Hepatocyte (in vitro differentiated cells): ENCODE measurements around the gene GPRC5C. TPM values are rescaled to one million over a fixed set of nuclear protein-coding genes. Genes with fewer than 3 reads are reported as not detected.
A peak's percentile ranks its signal among the peaks of the same experiment; 100 is the strongest.

Source experiments
- DNase-seq: peaks from one replicate; pipeline ENCODE4 v3.0.0-alpha.2; 2016; ENCODE audit warnings: low spot score
- H2AFZ ChIP-seq: fragments of 200-600 bp; sonication (generic); 2 replicates; pipeline ENCODE4 v1.6.0; 2016; ENCODE audit warnings: antibody characterized with exemption, mild to moderate bottlenecking
- H3K27ac ChIP-seq: fragments of 200-600 bp; sonication (generic); 2 replicates; pipeline ENCODE4 v1.5.1; 2016; ENCODE audit warnings: mild to moderate bottlenecking
- H3K27me3 ChIP-seq: fragments of 200-600 bp; sonication (generic); 2 replicates; pipeline ENCODE4 v1.6.1; 2016
- H3K36me3 ChIP-seq: fragments of 200-600 bp; sonication (generic); replicated peaks from 2 replicates; pipeline ENCODE4 v1.5.1; 2016; ENCODE audit warnings: low read depth; ENCODE audit not compliant: insufficient read depth
- H3K4me1 ChIP-seq: fragments of 200-600 bp; sonication (generic); 2 replicates; pipeline ENCODE4 v1.5.1; 2016; ENCODE audit warnings: mild to moderate bottlenecking, moderate library complexity; ENCODE audit not compliant: insufficient read depth
- H3K4me2 ChIP-seq: fragments of 200-600 bp; sonication (generic); 2 replicates; pipeline ENCODE4 v1.6.0; 2016
- H3K4me3 ChIP-seq: fragments of 200-600 bp; sonication (generic); 2 replicates; pipeline ENCODE4 v1.5.1; 2016; ENCODE audit warnings: mild to moderate bottlenecking
- H3K79me2 ChIP-seq: fragments of 200-600 bp; sonication (generic); 2 replicates; pipeline ENCODE4 v1.6.0; 2017; ENCODE audit warnings: mild to moderate bottlenecking
- H3K9me2 ChIP-seq: fragments of 200-600 bp; sonication (generic); replicated peaks from 2 replicates; pipeline ENCODE4 v1.6.0; 2017; ENCODE audit warnings: mild to moderate bottlenecking; ENCODE audit not compliant: insufficient read depth
- H3K9me3 ChIP-seq: fragments of 200-600 bp; sonication (generic); 2 replicates; pipeline ENCODE4 v1.5.1; 2016; ENCODE audit warnings: low read depth, mild to moderate bottlenecking
- H4K20me1 ChIP-seq: fragments of 200-600 bp; sonication (generic); 2 replicates; pipeline ENCODE4 v1.6.0; 2016; ENCODE audit warnings: mild to moderate bottlenecking; ENCODE audit not compliant: insufficient read depth, poor library complexity, severe bottlenecking
- CTCF ChIP-seq: fragments of 200-600 bp; sonication (generic); IDR thresholded peaks from 2 replicates; pipeline ENCODE4 v1.5.1; 2016; ENCODE audit warnings: antibody characterized with exemption, mild to moderate bottlenecking; ENCODE audit not compliant: poor library complexity
- EZH2 ChIP-seq: fragments of 200-600 bp; sonication (generic); IDR thresholded peaks from 2 replicates; pipeline ENCODE4 v1.6.1; 2016; ENCODE audit warnings: antibody characterized with exemption, mild to moderate bottlenecking, borderline replicate concordance
- EZH2phosphoT487 ChIP-seq: fragments of 200-600 bp; sonication (generic); IDR thresholded peaks from one replicate; pipeline ENCODE4 v1.6.1; 2018; ENCODE audit warnings: antibody characterized with exemption, mild to moderate bottlenecking, low read depth, moderate library complexity; ENCODE audit not compliant: unreplicated experiment, severe bottlenecking
- WGBS: methylation state at CpG from one replicate; pipeline ENCODE4 v1.1.6; 2016; ENCODE audit warnings: low lambda C conversion rate; ENCODE audit errors: missing lambda C conversion rate; 5-methylcytosine and 5-hydroxymethylcytosine counted together
- polyA plus RNA-seq: library from polyadenylated mRNA; unstranded; fragments of >200 nt; fragmentation: Nextera tagmentation; extraction: Ambion mirVana; gene quantifications from 2 replicates; pipeline ENCODE4 v1.2.1, GENCODE V29; 2016
- total RNA-seq: library from RNA; depleted of rRNA; stranded (reverse); fragments of >200 nt; gene quantifications from 2 replicates; pipeline ENCODE4 v1.2.3, GENCODE V29; 2014

Gene GPRC5C
- total and polyA plus RNA-seq, 2 experiments from 2014 or later = 150 to 237 TPM

- no peaks in the 10 kb centered on the region for H3K27me3 ChIP-seq
- H3K9me3 ChIP-seq = no peaks in the 10 kb centered on the region
- H3K36me3 ChIP-seq = no peaks in the 10 kb centered on the region
- WGBS = 62% methylated on average over 12 of the region's 12 CpGs
- H3K4me3 ChIP-seq = no peak overlapping the region
- peak overlapping the region; percentile 18 for H3K4me2 ChIP-seq
- TF ChIP-seq CTCF (no peak), EZH2 (no peak), EZH2phosphoT487 (no peak)
- peak overlapping the region; percentile 72 for H3K27ac ChIP-seq
- H3K79me2 ChIP-seq = no peaks in the 10 kb centered on the region
- H2AFZ ChIP-seq = no peak overlapping the region
- no peaks in the 10 kb centered on the region for H4K20me1 ChIP-seq
- peaks cover 15% of the 10 kb centered on the region for H3K4me1 ChIP-seq
- H3K9me2 ChIP-seq = no peaks in the 10 kb centered on the region
- peak; percentile 68 for DNase-seq
Observed at GRCh38 chr17:74417178-74418045, 14.5 kb upstream of the GPRC5C start.

GRCh38 chr17:74419928-74420411 is 11.9 kb upstream of the GPRC5C start:
- no peak overlapping the region for H2AFZ ChIP-seq
- H3K4me2 ChIP-seq = no peak overlapping the region
- 48% methylated on average over 10 of the region's 10 CpGs for WGBS
- H4K20me1 ChIP-seq = no peaks in the 10 kb centered on the region
- H3K27ac ChIP-seq = peak overlapping the region; percentile 70
- H3K9me3 ChIP-seq = no peaks in the 10 kb centered on the region
- H3K27me3 ChIP-seq = no peaks in the 10 kb centered on the region
- no peaks in the 10 kb centered on the region for H3K36me3 ChIP-seq
- H3K4me1 ChIP-seq = peaks cover 15% of the 10 kb centered on the region
- no peaks in the 10 kb centered on the region for H3K79me2 ChIP-seq
- no peaks in the 10 kb centered on the region for H3K9me2 ChIP-seq
- H3K4me3 ChIP-seq = no peak overlapping the region
- no peak for DNase-seq
- TF ChIP-seq EZH2phosphoT487 (no peak), CTCF (no peak), EZH2 (no peak)

- Histone ChIP-seq H3K9me2 (no peaks in the 10 kb centered on the region), H4K20me1 (no peaks in the 10 kb centered on the region), H3K27me3 (no peaks in the 10 kb centered on the region), H3K4me3 (no peak overlapping the region), H2AFZ (no peak overlapping the region), H3K9me3 (no peaks in the 10 kb centered on the region), H3K4me1 (peaks cover 27% of the 10 kb centered on the region), H3K36me3 (no peaks in the 10 kb centered on the region), H3K79me2 (peaks cover 5% of the 10 kb centered on the region), H3K4me2 (no peak overlapping the region), H3K27ac (no peak overlapping the region)
- DNase-seq = no peak
- no peak for TF ChIP-seq EZH2
- TF ChIP-seq EZH2phosphoT487 = no peak
- no peak for TF ChIP-seq CTCF
- WGBS = 90% methylated on average over 7 of the region's 7 CpGs
Observed at GRCh38 chr17:74424117-74424516, 7.8 kb upstream of the GPRC5C start.
